ENCODE measurements around the gene KLF18. TPM values are rescaled to one million over a fixed set of nuclear protein-coding genes. Genes with fewer than 3 reads are reported as not detected.

Gene KLF18
- total RNA-seq (2021) (not detected in 2 replicates), Bru-seq, nascent RNA (not detected), BruChase-seq, experiment 1, labeled RNA remaining after a 2-hour chase (not detected), BruChase-seq, experiment 2, labeled RNA remaining after a 6-hour chase (not detected)
- long read RNA-seq = 0 reads

- no peaks in the 10 kb centered on the region for H4K20me1 ChIP-seq (ENCODE audit: insufficient read depth)
- no peak within 1 kb of the TSS for H3K4me2 ChIP-seq
- H3K4me3 ChIP-seq = no peak within 1 kb of the TSS
- no peaks in the 10 kb centered on the region for H3K27me3 ChIP-seq (ENCODE audit: insufficient read depth, low read depth)
- ChIA-PET CTCF (no interaction called here), POLR2A (ENCODE audit: unreplicated experiment) (no interaction called here)
- no peaks in the 10 kb centered on the region for H3K9me2 ChIP-seq (ENCODE audit: insufficient read depth)
- DNase-seq = no peak
- BruUV-seq (replicated peaks) = no TSS peak
- TF ChIP-seq EZH2 (IDR thresholded peaks at IDR 0.05; ENCODE audit: low read depth) (no peak), CTCF (conservative IDR thresholded peaks at IDR 0.05) (no peak)
- H2AFZ ChIP-seq = no peak within 1 kb of the TSS
- peaks cover 17% of the 10 kb centered on the region for H3K9me3 ChIP-seq (ENCODE audit: insufficient read depth, low read depth)
- intact Hi-C loops (cut with micrococcal nuclease; ENCODE audit: unreplicated experiment) = no loop called here
- no peaks in the 10 kb centered on the region for H3K79me2 ChIP-seq (ENCODE audit: low read depth)
- H3F3A ChIP-seq (ENCODE audit: insufficient read depth, low read depth) = no peaks in the 10 kb centered on the region
- H3K27ac ChIP-seq = no peak within 1 kb of the TSS
- no peaks in the 10 kb centered on the region for H3K36me3 ChIP-seq (ENCODE audit: low read depth)
- H3K4me1 ChIP-seq (replicated peaks; ENCODE audit: insufficient read depth) = no peaks in the 10 kb centered on the region
Observed at GRCh38 chr1:44141531-44141930, at the start of gene KLF18. Gene KLF18 (minus strand): TSS chr1:44141631. CDS start chr1:44141631, 0 bp downstream.

GRCh38 chr1:44174630-44175029 lies 33.2 kb upstream of the KLF18 start:
- no peak overlapping the region for H2AFZ ChIP-seq
- H4K20me1 ChIP-seq (ENCODE audit: insufficient read depth) = no peaks in the 10 kb centered on the region
- H3K4me2 ChIP-seq = no peak overlapping the region
- H3K79me2 ChIP-seq (ENCODE audit: low read depth) = no peaks in the 10 kb centered on the region
- no peak for TF ChIP-seq CTCF (conservative IDR thresholded peaks at IDR 0.05)
- no peak for TF ChIP-seq EZH2 (IDR thresholded peaks at IDR 0.05; ENCODE audit: low read depth)
- H3K9me3 ChIP-seq (ENCODE audit: insufficient read depth, low read depth) = peaks cover 14% of the 10 kb centered on the region
- H3K9me2 ChIP-seq (ENCODE audit: insufficient read depth) = no peaks in the 10 kb centered on the region
- intact Hi-C loops (cut with micrococcal nuclease; ENCODE audit: unreplicated experiment) = no loop called here
- BruUV-seq (replicated peaks) = no TSS peak
- H3K27ac ChIP-seq = no peak overlapping the region
- ChIA-PET CTCF (no interaction called here), POLR2A (ENCODE audit: unreplicated experiment) (no interaction called here)
- H3K36me3 ChIP-seq (ENCODE audit: low read depth) = no peaks in the 10 kb centered on the region
- no peaks in the 10 kb centered on the region for H3F3A ChIP-seq (ENCODE audit: insufficient read depth, low read depth)
- no peak for DNase-seq
- no peaks in the 10 kb centered on the region for H3K4me1 ChIP-seq (replicated peaks; ENCODE audit: insufficient read depth)
- H3K4me3 ChIP-seq = no peak overlapping the region
- H3K27me3 ChIP-seq (ENCODE audit: insufficient read depth, low read depth) = no peaks in the 10 kb centered on the region

DNA sequence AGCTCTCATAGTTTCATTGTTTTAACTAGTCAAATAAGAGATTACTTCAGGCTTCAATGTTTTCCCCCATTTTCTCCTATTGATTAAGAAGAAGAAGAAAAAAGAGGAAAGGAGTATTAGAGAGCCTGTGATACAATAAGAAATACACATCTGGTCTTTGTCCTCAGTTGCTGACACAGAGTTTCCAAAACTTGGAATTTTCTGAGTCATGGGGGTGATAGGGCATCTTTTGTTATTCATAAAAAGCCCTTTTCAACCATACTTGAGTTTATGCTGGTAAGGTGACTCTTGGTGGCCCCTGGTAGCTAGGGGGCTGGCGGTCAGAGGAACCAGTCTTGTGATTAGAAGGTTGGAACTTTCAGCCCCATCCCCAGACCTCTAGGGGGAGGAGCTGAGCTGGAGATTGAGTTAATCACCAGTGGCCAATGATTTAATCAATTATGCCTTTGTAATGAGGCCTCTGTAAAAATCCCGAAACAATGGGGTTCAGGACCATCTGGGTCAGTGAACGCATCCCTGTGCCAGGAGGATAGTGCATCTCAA lies 28.9 kb upstream of the KLF18 start:
- H4K20me1 ChIP-seq (ENCODE audit: insufficient read depth) = no peaks in the 10 kb centered on the region
- intact Hi-C loops (cut with micrococcal nuclease; ENCODE audit: unreplicated experiment) = no loop called here
- H3K9me3 ChIP-seq (ENCODE audit: insufficient read depth, low read depth) = peaks cover 9% of the 10 kb centered on the region
- H3F3A ChIP-seq (ENCODE audit: insufficient read depth, low read depth) = no peaks in the 10 kb centered on the region
- no peak for DNase-seq
- no peak overlapping the region for H3K4me2 ChIP-seq
- ChIA-PET POLR2A (ENCODE audit: unreplicated experiment) (no interaction called here), CTCF (no interaction called here)
- TF ChIP-seq EZH2 (IDR thresholded peaks at IDR 0.05; ENCODE audit: low read depth) = no peak
- no peak for TF ChIP-seq CTCF (conservative IDR thresholded peaks at IDR 0.05)
- H3K36me3 ChIP-seq (ENCODE audit: low read depth) = no peaks in the 10 kb centered on the region
- H3K4me1 ChIP-seq (replicated peaks; ENCODE audit: insufficient read depth) = no peaks in the 10 kb centered on the region
- no peaks in the 10 kb centered on the region for H3K27me3 ChIP-seq (ENCODE audit: insufficient read depth, low read depth)
- H3K4me3 ChIP-seq = no peak overlapping the region
- no peak overlapping the region for H3K27ac ChIP-seq
- no peaks in the 10 kb centered on the region for H3K9me2 ChIP-seq (ENCODE audit: insufficient read depth)
- no peak overlapping the region for H2AFZ ChIP-seq
- BruUV-seq (replicated peaks) = no TSS peak
- no peaks in the 10 kb centered on the region for H3K79me2 ChIP-seq (ENCODE audit: low read depth)

Data from PC-9 (cell line).